HCT116 (cell line): Measurements from ENCODE around the gene ATAT1. TPM values are rescaled to one million over a fixed set of nuclear protein-coding genes. Genes with fewer than 3 reads are reported as not detected.
A peak's percentile ranks its signal among the peaks of the same experiment; 100 is the strongest.

Experiments used
- ATAC-seq: fragments of 200-7000 bp; cut with Tn5 transposase; 2 replicates; pipeline ENCODE4 v1.9.1; 2020; ENCODE audit warnings: mild to moderate bottlenecking, moderate library complexity
- BruUV-seq: library from RNA; stranded (reverse); fragments of 400-500 nt; replicated peaks from 2 replicates; lab custom pipeline; 2021; lab: Mats Ljungman, UMichigan
- CTCF ChIA-PET: fragments of 300-600 bp; sonication (Branson Sonifier 250); formaldehyde crosslinking; loops from one replicate; lab custom pipeline; 2021; ENCODE audit warnings: antibody characterized with exemption; lab: Charles Lee
- POLR2A ChIA-PET: fragments of 300-600, 350-600 bp; sonication (Branson Sonifier 250); formaldehyde crosslinking; loops from one replicate; lab custom pipeline; 2021; ENCODE audit warnings: antibody characterized with exemption; lab: Charles Lee
- RAD21 ChIA-PET, 2 experiments: fragments of 300-600 bp; sonication (Branson Sonifier 250); formaldehyde crosslinking; loops; one replicate each; lab custom pipeline; 2023; ENCODE audit warnings: low total read pairs in 2 of 2; ENCODE audit not compliant: uncharacterized antibody in 2 of 2, unreplicated experiment in 2 of 2, low non-redundant PET in 1 of 2; lab: Charles Lee
- DNase-seq: peaks from one replicate; pipeline ENCODE4 v3.0.0-alpha.2; 2010; ENCODE audit warnings: low read depth, low spot score
- H2AFZ ChIP-seq: fragments of 200-600 bp; shearing (Covaris generic), sonication (generic); 2 replicates; pipeline ENCODE4 v1.6.1; 2017; ENCODE audit warnings: low read depth, mixed run types, mixed read lengths, antibody characterized with exemption, low read length; ENCODE audit not compliant: poor library complexity, severe bottlenecking
- H3K27ac ChIP-seq: 2 replicates; pipeline ENCODE4 v1.5.1; 2012; ENCODE audit warnings: low read depth, low read length
- H3K27me3 ChIP-seq: fragments of 200-600 bp; sonication (generic); 2 replicates; pipeline ENCODE4 v1.6.1; 2016; ENCODE audit warnings: mixed run types, low read length, mixed read lengths; ENCODE audit not compliant: insufficient read depth
- H3K36me3 ChIP-seq, 2 experiments: fragments of 200-500 bp in 1 of 2; fragments of 200-600 bp in 1 of 2; sonication (Bioruptor generic) in 1 of 2; sonication (generic) in 1 of 2; 2 replicates each; pipeline versions ENCODE4 v1.5.1 to v1.6.1; 2014 to 2016; ENCODE audit warnings: low read length in 2 of 2, inconsistent platforms in 1 of 2, mixed read lengths in 1 of 2, mixed run types in 1 of 2; ENCODE audit not compliant: insufficient read depth in 2 of 2, control insufficient read depth in 1 of 2
- H3K4me1 ChIP-seq, 2 experiments: fragments of 200-600 bp in 1 of 2; sonication (generic) in 1 of 2; 2 replicates each; pipeline versions ENCODE4 v1.5.1 to v1.6.1; 2012 to 2017; ENCODE audit warnings: low read length in 2 of 2, inconsistent platforms in 1 of 2, mild to moderate bottlenecking in 1 of 2, mixed read lengths in 1 of 2, mixed run types in 1 of 2, moderate library complexity in 1 of 2; ENCODE audit not compliant: insufficient read depth in 2 of 2, control insufficient read depth in 1 of 2
- H3K4me2 ChIP-seq: fragments of 200-600 bp; sonication (generic); 2 replicates; pipeline ENCODE4 v1.6.1; 2017; ENCODE audit warnings: mixed run types, low read length, mixed read lengths
- H3K4me3 ChIP-seq, 2 experiments: fragments of 200-600 bp in 1 of 2; sonication (generic) in 1 of 2; replicated peaks in 1 of 2; 2 replicates each; pipeline ENCODE4 v1.5.1; 2011 to 2016; ENCODE audit warnings: low read length in 2 of 2, control low read depth in 1 of 2, low read depth in 1 of 2, mild to moderate bottlenecking in 1 of 2, mixed read lengths in 1 of 2, mixed run types in 1 of 2
- H3K79me2 ChIP-seq: fragments of 200-600 bp; sonication (generic); 2 replicates; pipeline ENCODE4 v1.6.1; 2017; ENCODE audit warnings: mild to moderate bottlenecking, mixed run types, low read length, moderate library complexity, mixed read lengths; ENCODE audit not compliant: insufficient read depth
- H3K9ac ChIP-seq: fragments of 200-600 bp; sonication (generic); 2 replicates; pipeline ENCODE4 v1.6.1; 2016; ENCODE audit warnings: low read length, mixed read lengths
- H3K9me2 ChIP-seq: fragments of 200-600 bp; sonication (generic), shearing (Covaris generic); 2 replicates; pipeline ENCODE4 v1.6.1; 2017; ENCODE audit warnings: mixed run types, mild to moderate bottlenecking, moderate library complexity; ENCODE audit not compliant: insufficient read depth
- H3K9me3 ChIP-seq, 2 experiments: fragments of 200-500 bp in 1 of 2; fragments of 200-600 bp in 1 of 2; sonication (Bioruptor generic) in 1 of 2; sonication (generic) in 1 of 2; 2 replicates each; pipeline ENCODE4 v1.6.1; 2014 to 2017; ENCODE audit warnings: low read length in 2 of 2, mixed read lengths in 2 of 2, inconsistent platforms in 1 of 2, low read depth in 1 of 2, mild to moderate bottlenecking in 1 of 2, mixed run types in 1 of 2, moderate library complexity in 1 of 2; ENCODE audit not compliant: control insufficient read depth in 1 of 2, insufficient read depth in 1 of 2
- H4K20me1 ChIP-seq: fragments of 200-600 bp; sonication (generic), shearing (Covaris generic); 2 replicates; pipeline ENCODE4 v1.6.1; 2017; ENCODE audit warnings: mixed run types, mild to moderate bottlenecking, moderate library complexity; ENCODE audit not compliant: insufficient read depth
- CBX3 ChIP-seq: IDR thresholded peaks from 2 replicates; pipeline ENCODE4 v1.6.1; 2012; ENCODE audit warnings: low read depth
- CEBPB ChIP-seq: IDR thresholded peaks from 2 replicates; pipeline ENCODE4 v1.6.1; 2012; ENCODE audit warnings: low read depth
- EGR1 ChIP-seq: IDR thresholded peaks from 2 replicates; pipeline ENCODE4 v1.6.1; 2012; ENCODE audit warnings: low read depth
- ELF1 ChIP-seq: IDR thresholded peaks from 2 replicates; pipeline ENCODE4 v1.6.1; 2012; ENCODE audit warnings: low read depth, borderline replicate concordance
- EZH2 ChIP-seq: fragments of 200-600 bp; sonication (generic); IDR thresholded peaks from 2 replicates; pipeline ENCODE4 v1.6.1; 2017; ENCODE audit warnings: antibody characterized with exemption, mixed run types
- EZH2phosphoT487 ChIP-seq: fragments of 200-600 bp; IDR thresholded peaks from 2 replicates; pipeline ENCODE4 v1.6.1; 2018; ENCODE audit warnings: antibody characterized with exemption, borderline replicate concordance
- FOSL1 ChIP-seq: IDR thresholded peaks from 2 replicates; pipeline ENCODE4 v1.6.1; 2012; ENCODE audit warnings: low read depth
- JUND ChIP-seq: IDR thresholded peaks from 2 replicates; pipeline ENCODE4 v1.6.1; 2012
- POLR2A ChIP-seq: IDR thresholded peaks from 2 replicates; pipeline ENCODE4 v1.7.0; 2011; ENCODE audit warnings: borderline replicate concordance; ENCODE audit not compliant: insufficient read depth, insufficient read length; ENCODE audit errors: extremely low read depth
- POLR2AphosphoS5 ChIP-seq: IDR thresholded peaks from 2 replicates; pipeline ENCODE4 v1.6.1; 2011; ENCODE audit warnings: mild to moderate bottlenecking, low read depth, low read length, moderate library complexity
- RAD21 ChIP-seq: IDR thresholded peaks from 2 replicates; pipeline ENCODE4 v1.6.1; 2012; ENCODE audit warnings: low read depth, mild to moderate bottlenecking
- SIN3A ChIP-seq: IDR thresholded peaks from 2 replicates; pipeline ENCODE4 v1.6.1; 2012; ENCODE audit warnings: low read depth
- YY1 ChIP-seq: IDR thresholded peaks from 2 replicates; pipeline ENCODE4 v1.6.1; 2011; ENCODE audit warnings: low read length, low read depth, moderate library complexity, mild to moderate bottlenecking; ENCODE audit not compliant: insufficient replicate concordance; ENCODE audit errors: extremely low read depth
- ZNF274 ChIP-seq: fragments of 200-500 bp; sonication (Bioruptor generic); IDR thresholded peaks from 2 replicates; pipeline ENCODE4 v1.6.1; 2014; ENCODE audit warnings: mild to moderate bottlenecking, low read depth, low read length, inconsistent platforms
- intact Hi-C: fragments of 100-400 bp; cut with micrococcal nuclease; formaldehyde crosslinking; loops from 2 replicates; pipeline ENCODE4 v1.10.0; 2022
- total RNA-seq: library from RNA; stranded (reverse); gene quantifications from one replicate; pipeline ENCODE4 v1.2.1, GENCODE V29; 2021; ENCODE audit not compliant: unreplicated experiment
- TF ChIP-seq, protein P1 (sequence below), 3 experiments: fragments of 200-600 bp in 1 of 3; sonication (generic) in 1 of 3; IDR thresholded peaks in 2 of 3; conservative IDR thresholded peaks in 1 of 3; 2 replicates each; pipeline ENCODE4 v1.5.1; 2012 to 2017; ENCODE audit warnings: low read depth in 2 of 3, low read length in 2 of 3, antibody characterized with exemption in 1 of 3, borderline replicate concordance in 1 of 3, control low read depth in 1 of 3, mild to moderate bottlenecking in 1 of 3, mixed read lengths in 1 of 3, mixed run types in 1 of 3, moderate library complexity in 1 of 3; ENCODE audit not compliant: insufficient read depth in 1 of 3
- TF ChIP-seq, protein P2 (sequence below): IDR thresholded peaks from 2 replicates; pipeline ENCODE4 v1.6.1; 2012
- TF ChIP-seq, protein P3 (sequence below): IDR thresholded peaks from 2 replicates; pipeline ENCODE4 v1.6.1; 2011; ENCODE audit warnings: mild to moderate bottlenecking, low read length, moderate library complexity; ENCODE audit not compliant: insufficient replicate concordance; ENCODE audit errors: extremely low read depth
- TF ChIP-seq, protein P4 (sequence below): IDR thresholded peaks from 2 replicates; pipeline ENCODE4 v1.6.1; 2012

ATAT1 gene
- total RNA-seq, 1 experiment from 2014 or later, result 19.8 TPM

DNA sequence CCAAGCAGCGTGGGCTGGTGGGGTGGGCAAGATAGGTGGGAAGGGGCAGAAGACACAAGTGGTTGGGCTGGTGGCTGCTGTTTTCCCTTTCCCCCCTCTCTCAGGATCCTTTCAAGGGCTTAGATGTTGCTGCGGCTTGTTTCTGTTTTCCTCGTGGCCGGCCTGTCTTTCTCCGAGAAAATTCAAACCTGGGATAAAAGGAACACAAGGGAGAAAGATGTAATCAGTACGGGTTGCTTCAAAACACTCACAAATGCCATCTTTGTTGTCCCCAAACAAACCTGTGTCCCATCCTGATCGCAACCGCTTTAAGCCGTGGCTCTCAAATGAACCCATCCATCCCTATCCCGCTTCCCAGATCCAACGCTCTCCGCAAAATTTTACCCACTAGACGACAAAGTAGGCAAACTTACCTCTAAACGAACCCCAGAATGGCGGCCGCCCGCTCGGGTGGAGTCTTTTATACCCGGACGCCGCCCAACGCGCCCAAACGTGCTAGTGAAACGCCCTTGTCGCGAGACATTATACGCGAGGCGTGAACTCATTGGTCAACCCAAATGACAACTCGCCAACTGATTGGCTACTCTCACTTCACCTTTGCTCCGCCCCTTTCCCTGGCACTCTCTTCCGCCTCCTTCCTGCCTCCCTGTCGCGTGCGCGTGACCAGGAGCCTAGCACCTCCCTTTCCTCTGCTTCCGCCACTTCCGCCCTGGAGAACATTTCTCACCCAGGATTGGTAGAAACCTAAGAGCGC, 9.7 kb upstream of the ATAT1 start, which contains the start of gene PPP1R10:
Gene PPP1R10 (minus strand): TSS at position 433 of the 754 bp plus-strand sequence. CDS start 7,299 bp downstream, outside the sequence.
- peak within 1 kb of the TSS; percentile 87 for H3K27ac ChIP-seq
- intact Hi-C loops, result loop anchor here (1.0 to 10.0 kb wide), 4 partner anchors 9 to 198 kb away; partner anchors contain the start of genes ATAT1 and DHX16
- TSS peak; percentile 76 for BruUV-seq
- H3K36me3 ChIP-seq, result peaks cover 21 to 34% of the 10 kb centered on the region in 2 experiments
- POLR2A ChIA-PET, result interaction anchor here (0.6 to 1.6 kb wide), 8 partner anchors 9 to 114 kb away, joined by 3 to 7 read pairs (median 4); partner anchors contain the start of genes ATAT1, MDC1 and PRR3
- H4K20me1 ChIP-seq, result no peaks in the 10 kb centered on the region; the same call in 1 of the 2 replicates
- RAD21 ChIA-PET, result no interaction called here
- peaks cover 13 to 40% of the 10 kb centered on the region in 2 experiments for H3K4me1 ChIP-seq
- H2AFZ ChIP-seq, result no peak within 1 kb of the TSS
- no peaks in the 10 kb centered on the region for H3K27me3 ChIP-seq
- no peaks in the 10 kb centered on the region for H3K9me3 ChIP-seq
- peak within 1 kb of the TSS; percentile 87 for H3K4me2 ChIP-seq
- peak within 1 kb of the TSS; percentile 98 for H3K9ac ChIP-seq
- no peaks in the 10 kb centered on the region for H3K9me2 ChIP-seq
- H3K79me2 ChIP-seq, result peaks cover 69% of the 10 kb centered on the region
- H3K4me3 ChIP-seq, result peak within 1 kb of the TSS; percentile 92 to 94
- ATAC-seq (peak; percentile 81), DNase-seq (peak; percentile 100)
- CTCF ChIA-PET, result interaction anchor here (0.6 to 1.0 kb wide), 2 partner anchors 114 to 163 kb away, joined by 4 to 5 read pairs; no protein-coding TSS in a partner anchor
- no peak for TF ChIP-seq EGR1
- TF ChIP-seq CBX3, result no peak
- TF ChIP-seq, protein P1, sequence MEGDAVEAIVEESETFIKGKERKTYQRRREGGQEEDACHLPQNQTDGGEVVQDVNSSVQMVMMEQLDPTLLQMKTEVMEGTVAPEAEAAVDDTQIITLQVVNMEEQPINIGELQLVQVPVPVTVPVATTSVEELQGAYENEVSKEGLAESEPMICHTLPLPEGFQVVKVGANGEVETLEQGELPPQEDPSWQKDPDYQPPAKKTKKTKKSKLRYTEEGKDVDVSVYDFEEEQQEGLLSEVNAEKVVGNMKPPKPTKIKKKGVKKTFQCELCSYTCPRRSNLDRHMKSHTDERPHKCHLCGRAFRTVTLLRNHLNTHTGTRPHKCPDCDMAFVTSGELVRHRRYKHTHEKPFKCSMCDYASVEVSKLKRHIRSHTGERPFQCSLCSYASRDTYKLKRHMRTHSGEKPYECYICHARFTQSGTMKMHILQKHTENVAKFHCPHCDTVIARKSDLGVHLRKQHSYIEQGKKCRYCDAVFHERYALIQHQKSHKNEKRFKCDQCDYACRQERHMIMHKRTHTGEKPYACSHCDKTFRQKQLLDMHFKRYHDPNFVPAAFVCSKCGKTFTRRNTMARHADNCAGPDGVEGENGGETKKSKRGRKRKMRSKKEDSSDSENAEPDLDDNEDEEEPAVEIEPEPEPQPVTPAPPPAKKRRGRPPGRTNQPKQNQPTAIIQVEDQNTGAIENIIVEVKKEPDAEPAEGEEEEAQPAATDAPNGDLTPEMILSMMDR (IDR thresholded peaks at IDR 0.05 in 2 of 3, conservative IDR thresholded peaks at IDR 0.05 in 1 of 3; ENCODE audit: borderline replicate concordance in 1 of 3, insufficient read depth in 1 of 3, low read depth in 2 of 3, low read length in 2 of 3), result no peak
- TF ChIP-seq, protein P2, sequence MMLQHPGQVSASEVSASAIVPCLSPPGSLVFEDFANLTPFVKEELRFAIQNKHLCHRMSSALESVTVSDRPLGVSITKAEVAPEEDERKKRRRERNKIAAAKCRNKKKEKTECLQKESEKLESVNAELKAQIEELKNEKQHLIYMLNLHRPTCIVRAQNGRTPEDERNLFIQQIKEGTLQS, result no peak
- TF ChIP-seq POLR2A, result peak; percentile 99
- no peak for TF ChIP-seq CEBPB
- TF ChIP-seq JUND, result no peak
- TF ChIP-seq, protein P3, sequence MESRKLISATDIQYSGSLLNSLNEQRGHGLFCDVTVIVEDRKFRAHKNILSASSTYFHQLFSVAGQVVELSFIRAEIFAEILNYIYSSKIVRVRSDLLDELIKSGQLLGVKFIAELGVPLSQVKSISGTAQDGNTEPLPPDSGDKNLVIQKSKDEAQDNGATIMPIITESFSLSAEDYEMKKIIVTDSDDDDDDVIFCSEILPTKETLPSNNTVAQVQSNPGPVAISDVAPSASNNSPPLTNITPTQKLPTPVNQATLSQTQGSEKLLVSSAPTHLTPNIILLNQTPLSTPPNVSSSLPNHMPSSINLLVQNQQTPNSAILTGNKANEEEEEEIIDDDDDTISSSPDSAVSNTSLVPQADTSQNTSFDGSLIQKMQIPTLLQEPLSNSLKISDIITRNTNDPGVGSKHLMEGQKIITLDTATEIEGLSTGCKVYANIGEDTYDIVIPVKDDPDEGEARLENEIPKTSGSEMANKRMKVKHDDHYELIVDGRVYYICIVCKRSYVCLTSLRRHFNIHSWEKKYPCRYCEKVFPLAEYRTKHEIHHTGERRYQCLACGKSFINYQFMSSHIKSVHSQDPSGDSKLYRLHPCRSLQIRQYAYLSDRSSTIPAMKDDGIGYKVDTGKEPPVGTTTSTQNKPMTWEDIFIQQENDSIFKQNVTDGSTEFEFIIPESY, result peak; percentile 92
- no peak for TF ChIP-seq ELF1
- TF ChIP-seq SIN3A, result no peak
- no peak for TF ChIP-seq FOSL1
- no peak for TF ChIP-seq ZNF274
- TF ChIP-seq YY1, result peak; percentile 97
- no peak for TF ChIP-seq RAD21
- TF ChIP-seq, protein P4, sequence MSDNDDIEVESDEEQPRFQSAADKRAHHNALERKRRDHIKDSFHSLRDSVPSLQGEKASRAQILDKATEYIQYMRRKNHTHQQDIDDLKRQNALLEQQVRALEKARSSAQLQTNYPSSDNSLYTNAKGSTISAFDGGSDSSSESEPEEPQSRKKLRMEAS, result no peak
- peak; percentile 100 for TF ChIP-seq POLR2AphosphoS5
- no peak for TF ChIP-seq EZH2phosphoT487
- no peak for TF ChIP-seq EZH2
